Measurements from ENCODE around the gene SLC17A6. TPM values are rescaled to one million over a fixed set of nuclear protein-coding genes. Genes with fewer than 3 reads are reported as not detected.

Gene SLC17A6
- total RNA-seq, 1 experiment from 2014 or later = not detected

- Histone ChIP-seq H3K4me3 (replicated peaks in 1 of 2; ENCODE audit: low read depth in 1 of 2, low read length in 2 of 2) (no peak overlapping the region), H3K79me2 (ENCODE audit: insufficient read depth, low read length) (no peaks in the 10 kb centered on the region), H3K9ac (ENCODE audit: low read length) (no peak overlapping the region), H3K27ac (ENCODE audit: low read depth, low read length) (no peak overlapping the region), H3K4me2 (ENCODE audit: low read length) (no peak overlapping the region), H2AFZ (ENCODE audit: low read depth, low read length, poor library complexity, severe bottlenecking) (no peak overlapping the region), H4K20me1 (ENCODE audit: insufficient read depth) (no peaks in the 10 kb centered on the region), H3K9me2 (ENCODE audit: insufficient read depth) (no peaks in the 10 kb centered on the region), H3K36me3 (ENCODE audit: control insufficient read depth in 1 of 2, insufficient read depth in 2 of 2, low read length in 2 of 2) (no peaks in the 10 kb centered on the region), H3K4me1 (ENCODE audit: control insufficient read depth in 1 of 2, insufficient read depth in 2 of 2, low read length in 2 of 2) (no peaks in the 10 kb centered on the region), H3K27me3 (ENCODE audit: insufficient read depth, low read length) (no peaks in the 10 kb centered on the region), H3K9me3 (ENCODE audit: control insufficient read depth in 1 of 2, insufficient read depth in 1 of 2, low read depth in 1 of 2, low read length in 2 of 2) (no peaks in the 10 kb centered on the region)
- no peak for TF ChIP-seq ZBTB33 (IDR thresholded peaks at IDR 0.05; ENCODE audit: extremely low read depth, insufficient replicate concordance, low read length)
- TF ChIP-seq EZH2phosphoT487 (IDR thresholded peaks at IDR 0.05; ENCODE audit: borderline replicate concordance) = no peak
- no peak for TF ChIP-seq POLR2AphosphoS5 (IDR thresholded peaks at IDR 0.05; ENCODE audit: low read depth, low read length)
- TF ChIP-seq FOSL1 (IDR thresholded peaks at IDR 0.05; ENCODE audit: low read depth) = no peak
- no peak for TF ChIP-seq RAD21 (IDR thresholded peaks at IDR 0.05; ENCODE audit: low read depth)
- no peak for TF ChIP-seq ZNF274 (IDR thresholded peaks at IDR 0.05; ENCODE audit: low read depth, low read length)
- no peak for TF ChIP-seq POLR2A (IDR thresholded peaks at IDR 0.05; ENCODE audit: borderline replicate concordance, extremely low read depth, insufficient read depth, insufficient read length)
- TF ChIP-seq MAX (IDR thresholded peaks at IDR 0.05) = no peak
- TF ChIP-seq REST (IDR thresholded peaks at IDR 0.05; ENCODE audit: low read depth) = no peak
- TF ChIP-seq SIN3A (IDR thresholded peaks at IDR 0.05; ENCODE audit: low read depth) = no peak
- no peak for TF ChIP-seq EGR1 (IDR thresholded peaks at IDR 0.05; ENCODE audit: low read depth)
- TF ChIP-seq EZH2 (IDR thresholded peaks at IDR 0.05) = no peak
- TF ChIP-seq CEBPB (IDR thresholded peaks at IDR 0.05; ENCODE audit: low read depth) = no peak
- no peak for TF ChIP-seq CBX3 (IDR thresholded peaks at IDR 0.05; ENCODE audit: low read depth)
- no peak for TF ChIP-seq SRF (IDR thresholded peaks at IDR 0.05; ENCODE audit: low read depth)
- TF ChIP-seq ELF1 (IDR thresholded peaks at IDR 0.05; ENCODE audit: borderline replicate concordance, low read depth) = no peak
- TF ChIP-seq CTCF (IDR thresholded peaks at IDR 0.05 in 2 of 3, conservative IDR thresholded peaks at IDR 0.05 in 1 of 3; ENCODE audit: borderline replicate concordance in 1 of 3, insufficient read depth in 1 of 3, low read depth in 2 of 3, low read length in 2 of 3) = no peak
- no peak for TF ChIP-seq JUND (IDR thresholded peaks at IDR 0.05)
- TF ChIP-seq YY1 (IDR thresholded peaks at IDR 0.05; ENCODE audit: extremely low read depth, insufficient replicate concordance, low read depth, low read length) = no peak
- intact Hi-C loops (cut with micrococcal nuclease) = no loop called here
- ChIA-PET RAD21 (ENCODE audit: low non-redundant PET in 1 of 2, low total read pairs in 2 of 2, uncharacterized antibody in 2 of 2, unreplicated experiment in 2 of 2) (no interaction called here), CTCF (no interaction called here), POLR2A (no interaction called here)
- DNase-seq (ENCODE audit: low read depth, low spot score) (no peak), ATAC-seq (no peak)
- no TSS peak for BruUV-seq (replicated peaks)
Measured at GRCh38 chr11:22344081-22344480, 5.9 kb downstream of the SLC17A6 start.

Data from HCT116 (cell line).